GM12878 (cell line): ENCODE measurements around the gene LRGUK. TPM values are rescaled to one million over a fixed set of nuclear protein-coding genes. Genes with fewer than 3 reads are reported as not detected.

Experiments used
- ATAC-seq: fragments of 200-7000 bp; cut with Tn5 transposase; 3 replicates; pipeline ENCODE4 v1.9.1; 2020; ENCODE audit warnings: mild to moderate bottlenecking, moderate library complexity
- BruUV-seq: library from RNA; stranded (reverse); fragments of 400-500 nt; replicated peaks from 2 replicates; lab custom pipeline; 2021; lab: Mats Ljungman, UMichigan
- CTCF ChIA-PET: fragments of 300-600 bp; sonication (Branson Sonifier 250); formaldehyde crosslinking; extraction: SDS; loops from one replicate; lab custom pipeline; 2021; ENCODE audit warnings: inconsistent platforms; lab: Yijun Ruan, JAX
- POLR2A ChIA-PET: fragments of 350-600 bp; formaldehyde crosslinking; extraction: SDS; loops from one replicate; lab custom pipeline; 2021; ENCODE audit warnings: inconsistent platforms; lab: Charles Lee
- RAD21 ChIA-PET: fragments of 300-600 bp; sonication (Branson Sonifier 250); formaldehyde crosslinking; loops from one replicate; lab custom pipeline; 2023; ENCODE audit warnings: antibody characterized with exemption; ENCODE audit not compliant: unreplicated experiment; lab: Charles Lee
- SMC1A ChIA-PET: fragments of 300-600 bp; sonication (Branson Sonifier 250); formaldehyde crosslinking; loops from one replicate; lab custom pipeline; 2023; ENCODE audit not compliant: unreplicated experiment, uncharacterized antibody; lab: Charles Lee
- DNase-seq: peaks from one replicate; pipeline ENCODE4 v3.0.0-alpha.2; 2011; ENCODE audit warnings: low read depth, low spot score
- FAIRE-seq: peaks from 3 replicates; lab custom pipeline; 2011; peaks lifted over from hg19 to GRCh38; lab: Jason Lieb, UNC
- H2AFZ ChIP-seq: 2 replicates; pipeline ENCODE4 v1.6.0; 2011; ENCODE audit warnings: low read depth, low read length, control low read depth; ENCODE audit not compliant: control insufficient read depth
- H3K27ac ChIP-seq: 2 replicates; pipeline ENCODE4 v1.5.1; 2011; ENCODE audit warnings: control low read depth; ENCODE audit not compliant: control insufficient read depth, insufficient read depth
- H3K27me3 ChIP-seq, 2 experiments: replicated peaks in 1 of 2; 2 replicates each; pipeline versions ENCODE4 v1.6.0 to v1.6.1; 2011; ENCODE audit warnings: low read length in 1 of 2; ENCODE audit not compliant: control insufficient read depth in 2 of 2, insufficient read depth in 2 of 2
- H3K36me3 ChIP-seq, 2 experiments: 2 replicates each; pipeline ENCODE4 v1.5.1; 2011; ENCODE audit warnings: low read length in 1 of 2; ENCODE audit not compliant: control insufficient read depth in 2 of 2, insufficient read depth in 2 of 2
- H3K4me1 ChIP-seq: 2 replicates; pipeline ENCODE4 v1.6.1; 2011; ENCODE audit warnings: mild to moderate bottlenecking, low read length, moderate library complexity, mixed read lengths; ENCODE audit not compliant: control insufficient read depth, insufficient read depth
- H3K4me2 ChIP-seq: 2 replicates; pipeline ENCODE4 v1.6.0; 2011; ENCODE audit warnings: control low read depth; ENCODE audit not compliant: control insufficient read depth, insufficient read depth
- H3K4me3 ChIP-seq: fragments of 200-600 bp; sonication (generic); 2 replicates; pipeline ENCODE4 v1.5.1; 2016
- H3K79me2 ChIP-seq: 2 replicates; pipeline ENCODE4 v1.6.0; 2011; ENCODE audit warnings: low read length; ENCODE audit not compliant: control insufficient read depth, insufficient read depth
- H3K9ac ChIP-seq: 2 replicates; pipeline ENCODE4 v1.8.0; 2011; ENCODE audit warnings: low read length, control low read depth, mixed read lengths; ENCODE audit not compliant: control insufficient read depth, insufficient read depth
- H3K9me3 ChIP-seq: replicated peaks from 3 replicates; pipeline ENCODE4 v1.5.1; 2011; ENCODE audit warnings: mild to moderate bottlenecking, low read length; ENCODE audit not compliant: control insufficient read depth, insufficient read depth
- H4K20me1 ChIP-seq: 2 replicates; pipeline ENCODE4 v1.6.0; 2011; ENCODE audit not compliant: control insufficient read depth, insufficient read depth
- CHD4 ChIP-seq: fragments of 200-600 bp; sonication (generic); IDR thresholded peaks from 2 replicates; pipeline ENCODE4 v1.6.1; 2016; ENCODE audit warnings: mild to moderate bottlenecking
- CREB1 ChIP-seq: IDR thresholded peaks from 2 replicates; pipeline ENCODE4 v1.6.1; 2012; ENCODE audit warnings: low read depth, mild to moderate bottlenecking, inconsistent platforms
- EZH2 ChIP-seq: IDR thresholded peaks from 2 replicates; pipeline ENCODE4 v1.6.1; 2012; ENCODE audit warnings: low read depth, mild to moderate bottlenecking, control low read depth, inconsistent platforms, low read length, borderline replicate concordance; ENCODE audit not compliant: control insufficient read depth
- RELA ChIP-seq: fragments of 450-650 bp; IDR thresholded peaks from 2 replicates; pipeline ENCODE4 v1.8.0; 2014; ENCODE audit warnings: borderline replicate concordance; ENCODE audit not compliant: partially characterized antibody
- TAF1 ChIP-seq: IDR thresholded peaks from 2 replicates; pipeline ENCODE4 v1.6.1; 2011; ENCODE audit warnings: mild to moderate bottlenecking, low read depth, low read length, borderline replicate concordance
- TARDBP ChIP-seq: IDR thresholded peaks from 2 replicates; pipeline ENCODE4 v1.6.1; 2016; ENCODE audit warnings: borderline replicate concordance
- YY1 ChIP-seq: IDR thresholded peaks from 2 replicates; pipeline ENCODE4 v1.6.1; 2011; ENCODE audit warnings: low read depth, mild to moderate bottlenecking, low read length
- ZSCAN29 ChIP-seq: fragments of 450-650 bp; IDR thresholded peaks from 2 replicates; pipeline ENCODE4 v1.6.1; 2017; ENCODE audit warnings: mild to moderate bottlenecking, moderate library complexity
- WGBS: methylation state at CpG from one replicate; pipeline ENCODE4 v1.1.6; 2016; ENCODE audit warnings: low lambda C conversion rate; ENCODE audit not compliant: insufficient replicate concordance, insufficient coverage; ENCODE audit errors: missing lambda C conversion rate; 5-methylcytosine and 5-hydroxymethylcytosine counted together
- in situ Hi-C: fragments of 300-500 bp; cut with MboI; formaldehyde crosslinking; loops from 9 replicates; pipeline ENCODE4 v1.14.3; 2018; ENCODE audit warnings: mixed read lengths
- intact Hi-C: fragments of 100-400 bp; cut with micrococcal nuclease; formaldehyde crosslinking; loops from one replicate; pipeline ENCODE4 v1.14.2; 2022; ENCODE audit not compliant: unreplicated experiment
- polyA plus RNA-seq, 11 experiments: library from polyadenylated mRNA; depleted of rRNA in 4 of 11; unstranded in 6 of 11; stranded (reverse) in 5 of 11; fragments of >200 nt; fragmentation: Nextera tagmentation in 4 of 11; fragmentation: Illumina TruSeq in 1 of 11; extraction: Ambion mirVana in 4 of 11; extraction: Trizol in 1 of 11; gene quantifications; 1 replicate in 1 of 11; 2 replicates in 10 of 11; pipeline versions ENCODE4 v1.2.1 to v1.2.3, GENCODE V29; 2011 to 2016; ENCODE audit warnings: inconsistent platforms in 2 of 11, missing spikeins in 2 of 11, low read depth in 1 of 11
- total RNA-seq, 4 experiments: library from RNA; depleted of rRNA in 3 of 4; stranded (reverse); fragments of >200 nt in 3 of 4; fragmentation: Illumina TruSeq in 1 of 4; extraction: Trizol in 1 of 4; gene quantifications; 2 replicates each; pipeline versions ENCODE4 v1.2.1 to v1.2.3, GENCODE V29; 2013 to 2021
- TF ChIP-seq, protein P1 (sequence below), 3 experiments: IDR thresholded peaks in 2 of 3; conservative IDR thresholded peaks in 1 of 3; 2 replicates each; pipeline ENCODE4 v1.5.1; 2011; ENCODE audit warnings: low read depth in 3 of 3, low read length in 3 of 3, mild to moderate bottlenecking in 3 of 3, control low read depth in 2 of 3, moderate library complexity in 2 of 3, inconsistent platforms in 1 of 3, mixed read lengths in 1 of 3; ENCODE audit not compliant: control insufficient read depth in 2 of 3, insufficient read depth in 1 of 3; ENCODE audit errors: extremely low read depth in 1 of 3
- TF ChIP-seq, protein P2 (sequence below): fragments of 450-650 bp; IDR thresholded peaks from 2 replicates; pipeline ENCODE4 v1.6.1; 2017; ENCODE audit warnings: mild to moderate bottlenecking, moderate library complexity

LRGUK gene
- total and polyA plus RNA-seq, 10 of the 15 experiments (the other 5 are each of a cell fraction or from before 2014, with no cell fraction given) = 0.04 to 0.14 (median 0.08) TPM; not detected in 3

GRCh38 chr7:134301592-134301991, 174.5 kb downstream of the LRGUK start:
- Histone ChIP-seq H3K36me3 (peaks cover 0 to 7% of the 10 kb centered on the region in 2 experiments; a peak in 2 of 4 replicates), H3K27ac (no peak overlapping the region), H4K20me1 (no peaks in the 10 kb centered on the region), H3K79me2 (no peaks in the 10 kb centered on the region), H3K9me3 (no peaks in the 10 kb centered on the region), H3K4me1 (no peaks in the 10 kb centered on the region), H3K4me2 (no peak overlapping the region), H3K9ac (no peak overlapping the region), H2AFZ (no peak overlapping the region), H3K4me3 (no peak overlapping the region), H3K27me3 (no peaks in the 10 kb centered on the region)
- DNase-seq (no peak), FAIRE-seq (no peak), ATAC-seq (no peak)
- 94% methylated on average over 3 of the region's 3 CpGs for WGBS
- intact Hi-C loops = no loop called here
- SMC1A ChIA-PET = interaction anchor here (1.4 kb wide), 1 partner anchor 9 kb away, joined by 4 read pairs; no protein-coding TSS in a partner anchor
- TF ChIP-seq RELA = no peak
- no peak for TF ChIP-seq ZSCAN29
- TF ChIP-seq TARDBP = no peak
- TF ChIP-seq CHD4 = no peak
- TF ChIP-seq EZH2 = no peak
- TF ChIP-seq YY1 = no peak
- TF ChIP-seq TAF1 = no peak
- no peak for TF ChIP-seq CREB1
- TF ChIP-seq, protein P1, sequence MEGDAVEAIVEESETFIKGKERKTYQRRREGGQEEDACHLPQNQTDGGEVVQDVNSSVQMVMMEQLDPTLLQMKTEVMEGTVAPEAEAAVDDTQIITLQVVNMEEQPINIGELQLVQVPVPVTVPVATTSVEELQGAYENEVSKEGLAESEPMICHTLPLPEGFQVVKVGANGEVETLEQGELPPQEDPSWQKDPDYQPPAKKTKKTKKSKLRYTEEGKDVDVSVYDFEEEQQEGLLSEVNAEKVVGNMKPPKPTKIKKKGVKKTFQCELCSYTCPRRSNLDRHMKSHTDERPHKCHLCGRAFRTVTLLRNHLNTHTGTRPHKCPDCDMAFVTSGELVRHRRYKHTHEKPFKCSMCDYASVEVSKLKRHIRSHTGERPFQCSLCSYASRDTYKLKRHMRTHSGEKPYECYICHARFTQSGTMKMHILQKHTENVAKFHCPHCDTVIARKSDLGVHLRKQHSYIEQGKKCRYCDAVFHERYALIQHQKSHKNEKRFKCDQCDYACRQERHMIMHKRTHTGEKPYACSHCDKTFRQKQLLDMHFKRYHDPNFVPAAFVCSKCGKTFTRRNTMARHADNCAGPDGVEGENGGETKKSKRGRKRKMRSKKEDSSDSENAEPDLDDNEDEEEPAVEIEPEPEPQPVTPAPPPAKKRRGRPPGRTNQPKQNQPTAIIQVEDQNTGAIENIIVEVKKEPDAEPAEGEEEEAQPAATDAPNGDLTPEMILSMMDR (IDR thresholded peaks at IDR 0.05 in 2 of 3, conservative IDR thresholded peaks at IDR 0.05 in 1 of 3; ENCODE audit: control insufficient read depth in 2 of 3, extremely low read depth in 1 of 3, insufficient read depth in 1 of 3, low read depth in 3 of 3, low read length in 3 of 3) = no peak
- TF ChIP-seq, protein P2, sequence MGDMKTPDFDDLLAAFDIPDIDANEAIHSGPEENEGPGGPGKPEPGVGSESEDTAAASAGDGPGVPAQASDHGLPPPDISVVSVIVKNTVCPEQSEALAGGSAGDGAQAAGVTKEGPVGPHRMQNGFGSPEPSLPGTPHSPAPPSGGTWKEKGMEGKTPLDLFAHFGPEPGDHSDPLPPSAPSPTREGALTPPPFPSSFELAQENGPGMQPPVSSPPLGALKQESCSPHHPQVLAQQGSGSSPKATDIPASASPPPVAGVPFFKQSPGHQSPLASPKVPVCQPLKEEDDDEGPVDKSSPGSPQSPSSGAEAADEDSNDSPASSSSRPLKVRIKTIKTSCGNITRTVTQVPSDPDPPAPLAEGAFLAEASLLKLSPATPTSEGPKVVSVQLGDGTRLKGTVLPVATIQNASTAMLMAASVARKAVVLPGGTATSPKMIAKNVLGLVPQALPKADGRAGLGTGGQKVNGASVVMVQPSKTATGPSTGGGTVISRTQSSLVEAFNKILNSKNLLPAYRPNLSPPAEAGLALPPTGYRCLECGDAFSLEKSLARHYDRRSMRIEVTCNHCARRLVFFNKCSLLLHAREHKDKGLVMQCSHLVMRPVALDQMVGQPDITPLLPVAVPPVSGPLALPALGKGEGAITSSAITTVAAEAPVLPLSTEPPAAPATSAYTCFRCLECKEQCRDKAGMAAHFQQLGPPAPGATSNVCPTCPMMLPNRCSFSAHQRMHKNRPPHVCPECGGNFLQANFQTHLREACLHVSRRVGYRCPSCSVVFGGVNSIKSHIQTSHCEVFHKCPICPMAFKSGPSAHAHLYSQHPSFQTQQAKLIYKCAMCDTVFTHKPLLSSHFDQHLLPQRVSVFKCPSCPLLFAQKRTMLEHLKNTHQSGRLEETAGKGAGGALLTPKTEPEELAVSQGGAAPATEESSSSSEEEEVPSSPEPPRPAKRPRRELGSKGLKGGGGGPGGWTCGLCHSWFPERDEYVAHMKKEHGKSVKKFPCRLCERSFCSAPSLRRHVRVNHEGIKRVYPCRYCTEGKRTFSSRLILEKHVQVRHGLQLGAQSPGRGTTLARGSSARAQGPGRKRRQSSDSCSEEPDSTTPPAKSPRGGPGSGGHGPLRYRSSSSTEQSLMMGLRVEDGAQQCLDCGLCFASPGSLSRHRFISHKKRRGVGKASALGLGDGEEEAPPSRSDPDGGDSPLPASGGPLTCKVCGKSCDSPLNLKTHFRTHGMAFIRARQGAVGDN = no peak
- POLR2A ChIA-PET = no interaction called here
- no TSS peak for BruUV-seq
- CTCF ChIA-PET = no interaction called here
- in situ Hi-C loops = no loop called here
- RAD21 ChIA-PET = no interaction called here
